Stimulated activated CD8-positive, alpha-beta memory T cell treated with anti-CD3 and anti-CD28 coated beads, Interleukin-12 subunit alpha, Interleukin-12 subunit beta, amount 100 ng/mL, for 4 hours (primary cell): ENCODE measurements around the gene KCTD13.
"Not testable (repeated sequence)": the region's sequence is repeated elsewhere in the genome, so short reads cannot be mapped to it uniquely, and the experiment has no call there.

Experiments
- DNase-seq: peaks from one replicate; pipeline ENCODE4 v3.0.0-alpha.2; 2020; ENCODE audit warnings: low read depth

Gene KCTD13

GRCh38 chr16:29943846-29944799, 18.1 kb upstream of the KCTD13 start:
- no peak for DNase-seq

DNA sequence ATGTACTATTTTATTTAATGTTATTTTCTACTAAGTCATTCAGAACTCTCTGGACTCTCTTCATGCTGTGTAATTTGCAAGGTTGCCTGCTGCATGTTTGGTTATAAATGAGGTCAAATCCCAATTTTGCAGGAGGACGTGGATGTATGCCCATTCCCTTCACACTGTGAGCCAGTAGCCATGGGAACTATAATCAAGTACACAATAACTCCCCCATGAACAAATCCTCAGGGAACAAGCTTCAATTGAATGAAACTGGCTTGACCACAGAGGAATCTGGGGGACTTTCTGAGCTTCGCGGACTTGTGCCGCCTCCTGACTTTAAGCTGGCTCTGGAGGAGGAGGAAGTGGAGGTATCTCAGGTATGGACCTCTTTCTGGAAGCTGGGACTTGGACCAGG, 14.6 kb upstream of the KCTD13 start:
- no peak for DNase-seq

DNA sequence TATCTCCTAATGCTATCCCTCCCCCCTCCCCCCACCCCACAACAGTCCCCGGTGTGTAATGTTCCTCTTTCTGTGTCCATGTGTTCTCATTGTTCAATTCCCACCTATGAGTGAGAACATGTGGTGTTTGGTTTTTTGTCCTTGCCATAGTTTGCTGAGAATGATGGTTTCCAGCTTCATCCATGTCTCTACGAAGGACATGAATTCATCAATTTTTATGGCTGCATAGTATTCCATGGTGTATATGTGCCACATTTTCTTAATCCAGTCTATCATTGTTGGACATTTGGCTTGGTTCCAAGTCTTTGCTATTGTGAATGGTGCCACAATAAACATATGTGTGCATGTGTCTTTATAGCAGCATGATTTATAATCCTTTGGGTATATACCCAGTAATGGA, 5.7 kb upstream of the KCTD13 start:
- not testable (repeated sequence) for DNase-seq

DNA sequence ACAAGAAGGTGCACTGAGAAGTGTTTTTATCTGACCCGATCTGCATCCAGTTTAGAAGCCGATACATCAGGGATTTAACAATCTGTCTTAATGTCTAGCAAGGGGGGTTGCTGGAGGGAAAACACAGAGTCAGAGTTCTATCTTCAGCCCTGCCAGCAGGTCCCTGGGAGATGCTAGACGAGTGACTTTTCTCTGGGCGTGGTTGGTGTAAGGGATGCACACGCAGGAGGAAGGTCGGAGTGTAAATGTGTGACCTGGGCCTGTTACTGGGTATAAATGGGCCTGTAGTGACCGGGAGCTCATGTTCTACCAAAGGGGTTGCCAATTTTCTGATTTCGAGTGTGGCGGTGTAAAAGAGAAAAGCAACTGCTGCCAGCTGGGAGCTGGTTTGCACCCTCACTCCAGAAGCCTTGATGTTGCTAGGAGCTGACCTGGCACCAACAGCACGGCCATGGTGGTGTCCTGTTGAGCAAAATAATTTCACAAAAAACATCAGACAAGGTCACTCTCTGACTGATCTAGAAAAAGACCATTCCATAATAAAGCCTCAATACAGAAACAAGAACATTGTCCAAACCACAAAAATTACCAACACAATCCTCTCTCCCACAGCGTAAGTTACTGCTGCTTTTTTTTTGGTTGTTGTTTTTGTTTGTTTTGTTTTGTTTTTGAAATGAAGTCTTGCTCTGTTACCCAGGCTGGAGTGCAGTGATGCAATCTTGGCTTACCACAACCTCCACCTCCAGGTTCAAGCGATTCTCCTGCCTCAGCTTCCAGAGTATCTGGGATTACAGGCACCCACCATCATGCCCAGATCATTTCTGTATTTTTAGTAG, 1.3 kb upstream of the KCTD13 start:
- no peak for DNase-seq

DNA sequence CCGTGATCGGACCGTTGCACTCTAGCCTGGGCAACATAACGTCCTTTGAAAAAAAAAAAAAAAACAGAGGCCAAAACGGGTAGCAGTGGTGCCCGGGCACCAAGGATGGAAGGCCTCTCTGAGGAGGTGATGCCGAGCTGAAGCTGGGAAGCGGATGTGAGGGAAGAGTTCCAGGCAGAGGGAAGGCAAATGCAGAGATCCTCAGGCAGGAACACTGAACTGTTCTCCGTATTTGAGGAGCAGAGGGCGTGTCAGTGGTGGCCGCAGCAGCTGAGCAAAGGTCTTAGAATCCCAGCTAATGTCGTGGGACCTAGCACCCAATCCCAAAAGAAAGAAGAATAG, 656 bp upstream of the KCTD13 start:
- no peak for DNase-seq

DNA sequence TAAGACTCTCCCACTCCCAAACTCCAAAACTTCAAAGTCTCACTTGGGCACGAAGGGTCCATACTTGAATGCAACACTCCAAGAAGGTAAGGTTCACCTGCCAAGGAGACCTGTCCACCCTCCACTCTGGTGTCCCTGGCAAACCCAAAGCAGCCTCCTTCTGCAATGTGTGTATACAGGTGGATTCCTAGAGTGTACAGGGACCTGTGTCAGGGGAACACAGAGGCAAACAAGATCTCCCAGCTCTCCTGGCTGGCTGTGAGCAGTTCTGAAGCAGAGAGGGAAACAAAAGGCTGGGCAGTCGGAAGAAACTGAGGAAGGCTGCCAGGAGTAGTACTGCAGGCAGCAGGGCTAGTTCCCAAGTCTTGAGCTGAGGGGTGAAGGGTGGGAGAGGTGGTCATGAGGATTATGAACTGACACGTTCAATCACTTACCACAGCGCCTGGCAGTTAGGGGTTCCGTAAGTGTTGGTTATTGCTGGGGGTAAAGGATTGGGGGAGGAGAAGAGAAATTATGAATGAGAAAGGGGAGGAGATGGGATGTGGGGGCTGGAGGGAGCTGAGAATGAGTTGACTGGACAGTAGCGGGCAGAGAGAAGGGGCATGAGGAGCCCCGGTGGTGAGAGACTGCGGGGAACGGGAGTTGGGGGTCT, 795 bp downstream of the KCTD13 start:
- DNase-seq: no peak

- no peak for DNase-seq
Observed at GRCh38 chr16:29922986-29923501, 3.0 kb downstream of the KCTD13 start.

DNA sequence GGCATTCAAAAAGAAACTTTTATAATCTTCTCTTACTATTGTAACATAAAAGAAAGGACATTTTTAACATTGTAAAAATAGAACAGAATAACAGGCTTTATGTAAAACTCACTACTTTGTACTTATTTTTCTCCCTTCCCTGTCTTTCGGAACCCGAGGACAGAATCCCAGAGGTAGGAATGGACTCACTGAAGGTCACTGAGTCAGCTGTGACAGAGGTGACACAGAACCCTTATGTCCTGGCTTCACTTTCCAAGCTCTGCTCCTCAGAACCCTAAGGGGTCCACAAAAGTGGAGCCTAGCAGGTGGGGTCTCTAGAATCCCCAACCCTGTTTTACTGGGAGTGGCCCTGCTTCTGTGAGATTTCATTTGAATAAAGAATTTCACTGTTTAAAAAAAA, 3.7 kb downstream of the KCTD13 start:
- DNase-seq: no peak

GRCh38 chr16:29921034-29921385, 5.0 kb downstream of the KCTD13 start:
- DNase-seq: no peak

DNA sequence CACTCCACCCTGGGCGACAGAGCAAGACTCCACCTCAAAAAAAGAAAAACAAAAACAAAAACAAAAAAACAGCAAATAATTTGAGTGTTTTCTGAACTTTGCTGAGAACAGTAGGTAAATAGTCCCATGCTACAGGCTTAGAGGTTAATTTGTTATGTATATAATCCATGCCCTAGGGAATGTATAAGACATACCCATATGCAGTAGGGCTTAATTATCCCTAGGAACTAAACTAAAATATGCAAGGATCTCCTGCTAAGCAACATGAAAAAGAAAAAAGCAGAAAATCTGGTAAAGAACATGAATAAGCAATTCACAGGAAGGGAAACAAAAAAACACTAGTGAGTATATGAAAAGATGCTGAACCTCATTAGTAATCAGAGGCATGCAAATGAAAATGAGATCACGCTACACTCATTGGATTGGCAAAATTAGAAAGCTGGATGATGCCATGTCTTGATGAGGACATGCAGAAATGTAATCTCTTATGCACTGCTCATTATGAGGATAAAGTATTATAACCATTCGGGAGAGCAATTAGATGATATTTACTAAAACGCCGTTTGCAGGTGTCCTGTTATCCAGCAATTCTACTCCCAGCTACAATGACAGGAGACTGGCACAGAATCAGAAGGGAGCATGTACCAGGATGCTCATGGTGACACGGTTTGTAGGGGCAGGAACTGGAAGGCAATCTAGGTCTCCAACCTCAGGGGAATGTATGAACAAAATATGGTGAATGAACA, 5.6 kb downstream of the KCTD13 start:
- DNase-seq: no peak

- no peak for DNase-seq
Observed at GRCh38 chr16:29916979-29917378, 9.0 kb downstream of the KCTD13 start.

GRCh38 chr16:29915590-29916247, 10.3 kb downstream of the KCTD13 start:
- no peak for DNase-seq

GRCh38 chr16:29913514-29913913, 12.5 kb downstream of the KCTD13 start:
- no peak for DNase-seq

- no peak for DNase-seq
Observed at GRCh38 chr16:29912087-29912486, 13.9 kb downstream of the KCTD13 start.

- no peak for DNase-seq
Observed at GRCh38 chr16:29911676-29912010, 14.4 kb downstream of the KCTD13 start.

DNA sequence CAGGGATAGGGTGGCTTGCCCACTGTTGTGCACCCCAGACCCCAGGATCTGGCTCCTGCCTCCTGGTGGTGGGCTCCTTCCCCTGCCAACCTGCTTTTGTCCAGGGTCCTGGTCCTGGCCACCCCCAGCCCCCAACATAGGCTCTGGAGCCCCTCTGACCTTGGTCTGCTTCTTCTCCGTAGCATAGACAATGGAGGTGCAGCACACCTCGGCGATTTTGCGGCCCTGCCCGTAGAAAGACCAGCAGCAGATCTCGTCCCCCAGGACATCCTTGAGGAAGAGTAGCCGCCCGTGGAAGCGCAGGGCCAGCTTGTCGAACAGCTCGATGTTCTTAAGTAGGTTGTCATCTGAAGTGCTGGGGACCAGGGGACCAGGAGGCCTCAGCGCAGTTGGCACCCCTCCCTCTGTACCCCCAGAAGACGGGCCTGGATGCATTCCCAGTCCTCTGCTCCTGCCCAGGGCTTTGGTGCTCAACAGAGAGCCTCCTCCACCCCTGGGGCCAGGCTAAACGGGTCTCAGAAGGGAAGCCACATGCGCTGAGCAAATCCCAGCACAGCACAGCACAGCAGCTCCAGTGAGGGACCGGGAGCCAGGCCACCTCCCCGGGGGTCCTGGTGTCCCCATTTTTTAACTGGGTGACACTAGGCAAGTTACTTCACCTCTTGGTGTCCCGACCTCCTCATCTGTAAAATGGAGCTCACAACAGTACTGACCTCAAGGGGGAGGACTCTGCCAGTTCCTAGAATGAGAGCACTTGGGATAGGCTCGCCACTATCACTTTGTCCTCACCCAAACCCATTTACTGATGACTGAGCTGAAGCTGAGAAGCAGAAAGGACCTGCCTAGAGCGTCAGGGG, 15.0 kb downstream of the KCTD13 start:
- DNase-seq: no peak

GRCh38 chr16:29909851-29910250, 16.2 kb downstream of the KCTD13 start:
- DNase-seq: not testable (repeated sequence)

DNA sequence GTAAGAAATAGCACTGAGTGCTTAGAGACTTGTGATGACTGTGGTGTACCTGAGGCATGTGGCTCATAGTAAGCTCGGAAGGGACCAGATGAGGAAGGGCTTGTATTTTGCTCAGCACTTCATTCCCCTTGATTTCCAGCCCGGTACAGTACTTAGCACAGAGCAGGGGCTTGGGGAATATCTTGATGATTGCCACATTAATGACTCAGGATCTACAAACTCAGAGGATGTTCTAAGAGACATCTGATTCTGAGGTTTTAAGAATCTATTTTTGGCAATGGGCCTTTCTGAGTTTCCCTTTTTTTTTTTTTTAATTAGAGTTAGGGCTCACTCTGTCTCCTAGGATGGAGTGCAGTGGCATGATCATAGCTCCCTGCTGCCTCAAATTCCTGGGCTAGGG, 16.6 kb downstream of the KCTD13 start:
- no peak for DNase-seq

GRCh38 chr16:29908719-29909220, 17.3 kb downstream of the KCTD13 start:
- DNase-seq: no peak

DNA sequence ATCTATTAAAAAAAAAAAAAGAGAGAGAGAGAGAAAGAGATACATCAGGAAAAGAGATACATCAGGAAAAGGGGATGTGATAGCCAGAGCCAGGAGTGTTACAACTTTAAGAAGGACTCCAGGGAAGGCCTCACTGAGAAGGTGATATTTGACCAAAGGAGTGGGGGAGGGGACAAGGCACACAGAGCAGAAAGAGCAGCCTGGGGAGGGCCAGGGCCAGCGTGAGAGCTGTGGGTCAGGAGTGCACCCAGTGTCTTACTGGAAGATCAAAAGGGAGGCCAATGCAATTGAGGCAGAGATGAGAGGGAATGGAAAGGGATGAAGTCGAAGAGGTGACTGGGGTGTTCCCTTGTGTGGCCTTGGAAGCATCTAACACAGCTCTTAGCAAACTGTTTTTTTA, 18.1 kb downstream of the KCTD13 start:
- DNase-seq: no peak
